HepG2 (cell line): ENCODE results near the gene NFKBIA. TPM values are rescaled to one million over a fixed set of nuclear protein-coding genes. Genes with fewer than 3 reads are reported as not detected.

ENCODE experiments used
- ARID2 ChIP-seq: sonication (generic); formaldehyde crosslinking; IDR thresholded peaks from 2 replicates; pipeline ENCODE4 v1.8.1; 2022; ENCODE audit warnings: mild to moderate bottlenecking, missing genetic modification reagents, borderline replicate concordance
- FOXK1 ChIP-seq: sonication (generic); formaldehyde crosslinking; IDR thresholded peaks from 2 replicates; pipeline ENCODE4 v1.4.0; 2020; ENCODE audit warnings: low read depth, missing genetic modification reagents, borderline replicate concordance
- HDAC1 ChIP-seq: sonication (generic); formaldehyde crosslinking; IDR thresholded peaks from 2 replicates; pipeline ENCODE4 v1.5.1; 2020; ENCODE audit warnings: mild to moderate bottlenecking, missing genetic modification reagents
- HMG20B ChIP-seq: conservative IDR thresholded peaks from 2 replicates; pipeline ENCODE4 v1.6.1; 2016; ENCODE audit warnings: missing genetic modification reagents, missing compliant biosample characterization
- KLF9 ChIP-seq: IDR thresholded peaks from 2 replicates; pipeline ENCODE4 v1.6.1; 2016; ENCODE audit warnings: low read depth
- MED8 ChIP-seq: sonication (generic); formaldehyde crosslinking; IDR thresholded peaks from 2 replicates; pipeline ENCODE4 v1.8.1; 2023; ENCODE audit warnings: mild to moderate bottlenecking, missing genetic modification reagents; ENCODE audit not compliant: insufficient replicate concordance
- MXI1 ChIP-seq: IDR thresholded peaks from 3 replicates; pipeline ENCODE4 v1.6.1; 2012; ENCODE audit warnings: low read depth, low read length, inconsistent platforms, borderline replicate concordance
- MZF1 ChIP-seq: sonication (generic); formaldehyde crosslinking; IDR thresholded peaks from 2 replicates; pipeline ENCODE4 v1.8.1; 2023; ENCODE audit warnings: mild to moderate bottlenecking, missing genetic modification reagents, borderline replicate concordance
- NR2C2 ChIP-seq: sonication (generic); formaldehyde crosslinking; IDR thresholded peaks from 2 replicates; pipeline ENCODE4 v1.4.0; 2020; ENCODE audit warnings: missing genetic modification reagents, mild to moderate bottlenecking, moderate library complexity, borderline replicate concordance
- PHF8 ChIP-seq: sonication (generic); formaldehyde crosslinking; IDR thresholded peaks from 2 replicates; pipeline ENCODE4 v1.5.0; 2020; ENCODE audit warnings: missing genetic modification reagents
- TOPORS ChIP-seq: sonication (generic); formaldehyde crosslinking; IDR thresholded peaks from 2 replicates; pipeline ENCODE4 v1.8.0; 2023; ENCODE audit warnings: mild to moderate bottlenecking, missing genetic modification reagents
- TRIM24 ChIP-seq: sonication (generic); formaldehyde crosslinking; IDR thresholded peaks from 2 replicates; pipeline ENCODE4 v1.8.0; 2022; ENCODE audit warnings: mild to moderate bottlenecking, missing genetic modification reagents
- ZEB1 ChIP-seq: IDR thresholded peaks from 2 replicates; pipeline ENCODE4 v1.6.1; 2012; ENCODE audit warnings: mild to moderate bottlenecking, low read depth, inconsistent platforms; ENCODE audit not compliant: insufficient replicate concordance
- ZFP62 ChIP-seq: sonication (generic); formaldehyde crosslinking; IDR thresholded peaks from 2 replicates; pipeline ENCODE4 v1.4.0; 2020; ENCODE audit warnings: missing genetic modification reagents
- ZMYM4 ChIP-seq: sonication (generic); formaldehyde crosslinking; IDR thresholded peaks from 2 replicates; pipeline ENCODE4 v1.8.1; 2023; ENCODE audit warnings: mild to moderate bottlenecking, missing genetic modification reagents
- ZNF143 ChIP-seq: sonication (generic); formaldehyde crosslinking; IDR thresholded peaks from 2 replicates; pipeline ENCODE4 v1.4.0; 2020; ENCODE audit warnings: missing genetic modification reagents
- ZNF225 ChIP-seq: sonication (generic); formaldehyde crosslinking; IDR thresholded peaks from 2 replicates; pipeline ENCODE4 v1.4.0; 2020; ENCODE audit warnings: mild to moderate bottlenecking, missing genetic modification reagents
- ZNF563 ChIP-seq: sonication (generic); formaldehyde crosslinking; IDR thresholded peaks from 2 replicates; pipeline ENCODE4 v1.8.0; 2022; ENCODE audit warnings: mild to moderate bottlenecking, moderate library complexity, missing genetic modification reagents
- ZNF674 ChIP-seq: sonication (generic); formaldehyde crosslinking; IDR thresholded peaks from 2 replicates; pipeline ENCODE4 v1.5.0; 2020; ENCODE audit warnings: low read depth, mild to moderate bottlenecking, missing genetic modification reagents
- ZSCAN20 ChIP-seq: sonication (generic); formaldehyde crosslinking; IDR thresholded peaks from 2 replicates; pipeline ENCODE4 v1.4.0; 2020; ENCODE audit warnings: missing genetic modification reagents, mild to moderate bottlenecking, borderline replicate concordance
- polyA plus RNA-seq, 8 experiments: library from polyadenylated mRNA; depleted of rRNA in 3 of 8; stranded (reverse) in 7 of 8; unstranded in 1 of 8; fragments of >200 nt; fragmentation: Illumina TruSeq in 4 of 8; extraction: Trizol in 4 of 8; gene quantifications; 2 replicates each; pipeline versions ENCODE4 v1.2.1 to v1.2.3, GENCODE V29; 2011 to 2016; ENCODE audit warnings: low read depth in 4 of 8, missing spikeins in 1 of 8, mixed read lengths in 1 of 8; ENCODE audit not compliant: insufficient read depth in 1 of 8
- total RNA-seq, 5 experiments: library from RNA; depleted of rRNA; stranded (reverse); fragments of >200 nt; fragmentation: Illumina TruSeq; extraction: Trizol; gene quantifications; 2 replicates each; pipeline ENCODE4 v1.2.3, GENCODE V29; 2016; ENCODE audit warnings: low read depth in 1 of 5
- TF ChIP-seq, protein P1 (sequence below): sonication (generic); formaldehyde crosslinking; IDR thresholded peaks from 2 replicates; pipeline ENCODE4 v1.5.0; 2020; ENCODE audit warnings: missing genetic modification reagents
- TF ChIP-seq, protein P2 (sequence below): sonication (generic); formaldehyde crosslinking; IDR thresholded peaks from 2 replicates; pipeline ENCODE4 v1.4.0; 2020; ENCODE audit warnings: missing genetic modification reagents
- TF ChIP-seq, protein P3 (sequence below): sonication (generic); formaldehyde crosslinking; IDR thresholded peaks from 2 replicates; pipeline ENCODE4 v1.5.0; 2020; ENCODE audit warnings: missing genetic modification reagents
- TF ChIP-seq, protein P4 (sequence below): IDR thresholded peaks from 2 replicates; pipeline ENCODE4 v1.6.1; 2016; ENCODE audit warnings: low read depth, borderline replicate concordance
- TF ChIP-seq, protein P5 (sequence below): sonication (generic); formaldehyde crosslinking; IDR thresholded peaks from 2 replicates; pipeline ENCODE4 v1.5.1; 2020; ENCODE audit warnings: missing genetic modification reagents, mild to moderate bottlenecking, borderline replicate concordance

NFKBIA gene
- total and polyA plus RNA-seq, 2 of the 13 experiments (the other 11 are each of a cell fraction or from before 2014, with no cell fraction given) = 197 to 319 TPM

DNA sequence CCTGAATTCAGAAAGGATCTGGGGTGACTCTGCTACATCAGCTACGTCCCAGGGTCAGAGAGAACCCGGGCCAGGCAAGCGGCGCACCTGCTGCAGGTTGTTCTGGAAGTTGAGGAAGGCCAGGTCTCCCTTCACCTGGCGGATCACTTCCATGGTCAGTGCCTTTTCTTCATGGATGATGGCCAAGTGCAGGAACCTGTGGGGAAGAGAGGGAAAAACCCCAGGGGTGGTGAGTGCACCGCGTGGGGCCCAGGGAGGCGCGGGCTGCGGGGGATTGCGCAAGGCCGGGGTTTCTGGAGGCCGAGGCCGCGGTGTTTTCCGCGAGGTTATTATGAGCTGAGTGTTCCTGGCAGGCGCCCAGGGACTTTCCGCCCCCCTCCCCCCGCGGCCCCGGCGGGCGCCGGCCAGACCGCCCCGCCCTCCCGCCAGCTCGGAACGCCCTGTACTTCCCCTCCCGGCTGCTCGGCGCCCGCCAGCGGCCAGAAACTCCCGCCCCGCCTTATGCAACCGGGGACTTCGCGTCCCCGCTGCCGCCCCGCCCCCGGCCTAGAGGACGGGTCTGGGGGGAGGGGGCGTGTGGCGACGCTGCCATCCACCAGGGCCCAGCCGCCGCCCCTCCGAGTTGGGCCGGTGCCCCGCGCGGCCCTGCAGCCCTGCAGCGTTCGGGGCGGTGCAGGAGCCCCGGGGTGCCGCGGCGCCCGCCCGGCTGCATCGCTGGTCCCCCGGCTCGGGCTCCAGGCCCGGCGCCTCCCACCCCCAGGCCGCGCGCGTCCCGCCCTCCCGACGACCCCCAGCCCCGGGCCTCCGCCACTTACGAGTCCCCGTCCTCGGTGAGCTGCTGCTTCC is 723 bp downstream of the NFKBIA start (continued):
- TF ChIP-seq ZNF225 = peak; percentile 81; the same call in 1 of the 2 replicates
- TF ChIP-seq ZNF143 = peak; percentile 74; the same call in 1 of the 2 replicates
- TF ChIP-seq, protein P1, sequence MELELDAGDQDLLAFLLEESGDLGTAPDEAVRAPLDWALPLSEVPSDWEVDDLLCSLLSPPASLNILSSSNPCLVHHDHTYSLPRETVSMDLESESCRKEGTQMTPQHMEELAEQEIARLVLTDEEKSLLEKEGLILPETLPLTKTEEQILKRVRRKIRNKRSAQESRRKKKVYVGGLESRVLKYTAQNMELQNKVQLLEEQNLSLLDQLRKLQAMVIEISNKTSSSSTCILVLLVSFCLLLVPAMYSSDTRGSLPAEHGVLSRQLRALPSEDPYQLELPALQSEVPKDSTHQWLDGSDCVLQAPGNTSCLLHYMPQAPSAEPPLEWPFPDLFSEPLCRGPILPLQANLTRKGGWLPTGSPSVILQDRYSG (CRISPR knock-in tag) = peak; percentile 95
- peak; percentile 76 for TF ChIP-seq NR2C2 (CRISPR knock-in tag)
- peak; percentile 89 for TF ChIP-seq TOPORS
- peak; percentile 87 for TF ChIP-seq TRIM24 (CRISPR knock-in tag)
- TF ChIP-seq MXI1 = peak; percentile 82; the same call in 2 of the 3 replicates
- TF ChIP-seq KLF9 (CRISPR knock-in tag) = peak; percentile 95
- TF ChIP-seq FOXK1 (CRISPR knock-in tag) = peak; percentile 99
- TF ChIP-seq ARID2 = no peak; the same call in none of the 2 replicates
- TF ChIP-seq, protein P2, sequence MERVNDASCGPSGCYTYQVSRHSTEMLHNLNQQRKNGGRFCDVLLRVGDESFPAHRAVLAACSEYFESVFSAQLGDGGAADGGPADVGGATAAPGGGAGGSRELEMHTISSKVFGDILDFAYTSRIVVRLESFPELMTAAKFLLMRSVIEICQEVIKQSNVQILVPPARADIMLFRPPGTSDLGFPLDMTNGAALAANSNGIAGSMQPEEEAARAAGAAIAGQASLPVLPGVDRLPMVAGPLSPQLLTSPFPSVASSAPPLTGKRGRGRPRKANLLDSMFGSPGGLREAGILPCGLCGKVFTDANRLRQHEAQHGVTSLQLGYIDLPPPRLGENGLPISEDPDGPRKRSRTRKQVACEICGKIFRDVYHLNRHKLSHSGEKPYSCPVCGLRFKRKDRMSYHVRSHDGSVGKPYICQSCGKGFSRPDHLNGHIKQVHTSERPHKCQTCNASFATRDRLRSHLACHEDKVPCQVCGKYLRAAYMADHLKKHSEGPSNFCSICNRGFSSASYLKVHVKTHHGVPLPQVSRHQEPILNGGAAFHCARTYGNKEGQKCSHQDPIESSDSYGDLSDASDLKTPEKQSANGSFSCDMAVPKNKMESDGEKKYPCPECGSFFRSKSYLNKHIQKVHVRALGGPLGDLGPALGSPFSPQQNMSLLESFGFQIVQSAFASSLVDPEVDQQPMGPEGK (CRISPR knock-in tag) = peak; percentile 98
- TF ChIP-seq HMG20B = peak; percentile 99
- TF ChIP-seq HDAC1 (CRISPR knock-in tag) = peak; percentile 99
- TF ChIP-seq ZMYM4 = peak; percentile 95
- TF ChIP-seq ZFP62 (CRISPR knock-in tag) = peak; percentile 96
- TF ChIP-seq PHF8 (CRISPR knock-in tag) = peak; percentile 73
- TF ChIP-seq MED8 = peak; percentile 89
- TF ChIP-seq ZSCAN20 = peak; percentile 93
- TF ChIP-seq, protein P3, sequence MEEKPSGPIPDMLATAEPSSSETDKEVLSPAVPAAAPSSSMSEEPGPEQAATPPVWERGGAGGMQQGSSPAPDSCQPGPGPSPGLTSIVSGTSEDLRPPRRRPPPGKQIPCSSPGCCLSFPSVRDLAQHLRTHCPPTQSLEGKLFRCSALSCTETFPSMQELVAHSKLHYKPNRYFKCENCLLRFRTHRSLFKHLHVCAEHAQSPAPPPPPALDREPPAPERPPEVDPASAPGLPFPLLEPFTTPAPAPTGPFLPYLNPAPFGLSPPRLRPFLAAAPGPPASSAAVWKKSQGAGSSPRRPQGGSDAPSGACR (CRISPR knock-in tag) = peak; percentile 99
- TF ChIP-seq MZF1 (CRISPR knock-in tag) = peak; percentile 98
- no peak for TF ChIP-seq ZEB1
- TF ChIP-seq, protein P4, sequence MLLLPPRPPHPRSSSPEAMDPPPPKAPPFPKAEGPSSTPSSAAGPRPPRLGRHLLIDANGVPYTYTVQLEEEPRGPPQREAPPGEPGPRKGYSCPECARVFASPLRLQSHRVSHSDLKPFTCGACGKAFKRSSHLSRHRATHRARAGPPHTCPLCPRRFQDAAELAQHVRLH (CRISPR knock-in tag) = peak; percentile 99
- TF ChIP-seq, protein P5, sequence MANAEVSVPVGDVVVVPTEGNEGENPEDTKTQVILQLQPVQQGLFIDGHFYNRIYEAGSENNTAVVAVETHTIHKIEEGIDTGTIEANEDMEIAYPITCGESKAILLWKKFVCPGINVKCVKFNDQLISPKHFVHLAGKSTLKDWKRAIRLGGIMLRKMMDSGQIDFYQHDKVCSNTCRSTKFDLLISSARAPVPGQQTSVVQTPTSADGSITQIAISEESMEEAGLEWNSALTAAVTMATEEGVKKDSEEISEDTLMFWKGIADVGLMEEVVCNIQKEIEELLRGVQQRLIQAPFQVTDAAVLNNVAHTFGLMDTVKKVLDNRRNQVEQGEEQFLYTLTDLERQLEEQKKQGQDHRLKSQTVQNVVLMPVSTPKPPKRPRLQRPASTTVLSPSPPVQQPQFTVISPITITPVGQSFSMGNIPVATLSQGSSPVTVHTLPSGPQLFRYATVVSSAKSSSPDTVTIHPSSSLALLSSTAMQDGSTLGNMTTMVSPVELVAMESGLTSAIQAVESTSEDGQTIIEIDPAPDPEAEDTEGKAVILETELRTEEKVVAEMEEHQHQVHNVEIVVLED (CRISPR knock-in tag) = peak; percentile 74
- TF ChIP-seq ZNF563 (CRISPR knock-in tag) = peak; percentile 88
- TF ChIP-seq ZNF674 (CRISPR knock-in tag) = peak; percentile 85
